Activated CD4-positive, CD25-positive, alpha-beta regulatory T cell treated with anti-CD3 and anti-CD28 coated beads, Interleukin-2, amount 50 U/mL, for 16 hours (primary cell): ENCODE results near the gene KRTAP4-3.
"Not testable (repeated sequence)": the region's sequence is repeated elsewhere in the genome, so short reads cannot be mapped to it uniquely, and the experiment has no call there.

Experiments used
- DNase-seq: peaks from one replicate; pipeline ENCODE4 v3.0.0-alpha.2; 2020; ENCODE audit warnings: low read depth, low spot score

The KRTAP4-3 gene

DNA sequence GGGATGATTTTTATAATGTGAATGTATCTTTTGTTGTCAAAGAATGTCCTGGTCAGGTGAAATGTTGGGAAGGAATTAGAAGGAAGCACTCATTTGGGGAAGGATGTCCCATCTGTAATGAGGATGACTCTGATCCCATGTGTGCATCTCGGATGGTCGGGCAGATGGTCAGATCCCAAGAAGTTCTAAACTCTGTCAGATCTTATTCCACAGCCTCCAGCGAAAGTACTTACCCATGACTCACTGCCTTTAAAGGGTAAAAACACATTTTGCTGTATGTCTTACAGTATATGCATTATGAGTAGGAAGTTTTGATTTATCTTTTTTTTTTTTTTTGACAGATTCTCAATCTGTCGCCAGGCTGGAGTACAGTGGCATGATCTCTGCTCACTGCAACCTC lies 49.3 kb downstream of the KRTAP4-3 start:
- DNase-seq, result no peak

DNA sequence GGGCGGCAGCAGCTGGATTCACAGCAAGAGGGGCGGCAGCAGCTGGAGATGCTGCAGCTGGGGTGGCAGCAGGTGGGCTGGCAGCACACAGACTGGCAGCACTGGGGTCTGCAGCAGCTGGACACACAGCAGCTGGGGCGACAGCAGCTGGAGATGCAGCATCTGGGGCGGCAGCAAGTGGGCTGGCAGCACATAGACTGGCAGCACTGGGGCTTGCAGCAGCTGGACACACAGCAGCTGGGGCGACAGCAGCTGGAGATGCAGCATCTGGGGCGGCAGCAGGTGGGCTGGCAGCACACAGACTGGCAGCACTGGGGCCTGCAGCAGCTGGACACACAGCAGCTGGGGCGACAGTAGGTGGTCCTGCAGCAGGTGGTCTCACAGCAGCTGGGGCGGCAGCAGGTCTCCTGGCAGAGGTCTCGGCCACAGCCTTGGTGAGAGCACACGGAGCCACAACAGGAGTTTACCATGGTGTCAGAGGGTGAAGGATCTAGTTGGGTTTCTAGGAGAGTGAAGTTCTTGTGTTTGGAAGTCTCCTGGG lies 50.1 kb downstream of the KRTAP4-3 start, which contains the start of gene KRTAP4-11:
TSS of gene KRTAP4-11 (minus strand) at position 528 of the 541 bp plus-strand sequence. CDS start at position 470, 58 bp downstream.
- DNase-seq, result not testable (repeated sequence)
